ENCODE measurements around the gene FES. TPM values are rescaled to one million over a fixed set of nuclear protein-coding genes. Genes with fewer than 3 reads are reported as not detected.

Gene FES
- polyA plus RNA-seq, 2 of the 4 experiments (the other 2 are of a cell fraction), result 0.39 to 0.50 TPM

DNA sequence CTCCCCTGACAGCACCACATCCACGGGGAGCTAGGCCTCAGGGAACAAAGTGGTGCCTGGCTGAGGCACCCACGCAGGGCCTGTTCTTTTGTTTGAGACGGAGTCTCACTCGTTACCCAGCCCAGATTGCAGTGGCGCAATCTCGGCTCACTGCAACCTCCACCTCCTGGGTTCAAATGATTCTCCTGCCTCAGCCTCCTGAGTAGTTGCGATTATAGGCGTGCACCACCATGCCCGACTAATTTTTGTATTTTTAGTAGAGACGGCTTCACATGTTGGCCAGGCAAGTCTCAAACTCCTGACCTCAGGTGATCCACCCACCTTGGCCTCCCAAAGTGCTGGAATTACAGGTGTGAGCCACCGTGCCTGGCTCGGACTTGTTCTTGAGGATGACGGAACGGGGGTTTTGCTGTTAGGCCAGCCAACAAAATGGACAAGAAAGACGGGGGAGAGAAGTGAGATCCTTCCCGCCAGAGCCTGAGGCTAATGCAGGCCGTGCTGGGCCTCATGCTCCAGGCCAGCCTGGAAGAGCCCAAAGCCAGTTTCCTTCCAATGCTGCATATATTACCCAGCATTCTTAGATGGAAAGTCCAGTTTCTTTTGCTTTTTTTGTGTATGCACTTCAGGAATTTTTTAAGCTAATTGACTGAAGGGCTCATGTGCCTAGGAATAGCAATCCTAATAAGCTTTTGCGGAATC is 44.0 kb upstream of the FES start:
- Histone ChIP-seq H3K4me2 (no peak overlapping the region), H3K4me1 (peaks cover 17% of the 10 kb centered on the region), H3K9me3 (no peaks in the 10 kb centered on the region), H3K4me3 (no peak overlapping the region), H3K27ac (no peak overlapping the region)
- ChIA-PET CTCF (interaction anchor here (1.0 to 5.5 kb wide), 4 partner anchors 11 to 91 kb away, joined by 3 to 29 read pairs (median 6); partner anchors contain the start of gene FES), POLR2A (no interaction called here)
- ATAC-seq (no peak), DNase-seq (ENCODE audit: low read depth in 1 of 2, low spot score in 1 of 2) (no peak), FAIRE-seq (no peak)
- TF ChIP-seq KDM1A (IDR thresholded peaks at IDR 0.05; ENCODE audit: low read depth), result no peak
- no peak for TF ChIP-seq TFCP2L1 (CRISPR knock-in tag; IDR thresholded peaks at IDR 0.05)
- TF ChIP-seq RNF2 (IDR thresholded peaks at IDR 0.05; ENCODE audit: borderline replicate concordance, low read depth), result no peak
- TF ChIP-seq, protein P1, sequence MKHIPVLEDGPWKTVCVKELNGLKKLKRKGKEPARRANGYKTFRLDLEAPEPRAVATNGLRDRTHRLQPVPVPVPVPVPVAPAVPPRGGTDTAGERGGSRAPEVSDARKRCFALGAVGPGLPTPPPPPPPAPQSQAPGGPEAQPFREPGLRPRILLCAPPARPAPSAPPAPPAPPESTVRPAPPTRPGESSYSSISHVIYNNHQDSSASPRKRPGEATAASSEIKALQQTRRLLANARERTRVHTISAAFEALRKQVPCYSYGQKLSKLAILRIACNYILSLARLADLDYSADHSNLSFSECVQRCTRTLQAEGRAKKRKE (CRISPR knock-in tag; IDR thresholded peaks at IDR 0.05; ENCODE audit: low read depth), result no peak
- TF ChIP-seq RAD21 (conservative IDR thresholded peaks at IDR 0.05 in 1 of 2, IDR thresholded peaks at IDR 0.05 in 1 of 2), result no peak
- TF ChIP-seq MAFK (IDR thresholded peaks at IDR 0.05; ENCODE audit: partially characterized antibody), result no peak
- TF ChIP-seq, protein P2, sequence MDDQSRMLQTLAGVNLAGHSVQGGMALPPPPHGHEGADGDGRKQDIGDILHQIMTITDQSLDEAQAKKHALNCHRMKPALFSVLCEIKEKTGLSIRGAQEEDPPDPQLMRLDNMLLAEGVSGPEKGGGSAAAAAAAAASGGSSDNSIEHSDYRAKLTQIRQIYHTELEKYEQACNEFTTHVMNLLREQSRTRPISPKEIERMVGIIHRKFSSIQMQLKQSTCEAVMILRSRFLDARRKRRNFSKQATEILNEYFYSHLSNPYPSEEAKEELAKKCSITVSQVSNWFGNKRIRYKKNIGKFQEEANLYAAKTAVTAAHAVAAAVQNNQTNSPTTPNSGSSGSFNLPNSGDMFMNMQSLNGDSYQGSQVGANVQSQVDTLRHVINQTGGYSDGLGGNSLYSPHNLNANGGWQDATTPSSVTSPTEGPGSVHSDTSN (IDR thresholded peaks at IDR 0.05), result no peak
- WGBS (ENCODE audit: missing lambda C conversion rate), result 94% methylated on average over 18 of the region's 18 CpGs

DNA sequence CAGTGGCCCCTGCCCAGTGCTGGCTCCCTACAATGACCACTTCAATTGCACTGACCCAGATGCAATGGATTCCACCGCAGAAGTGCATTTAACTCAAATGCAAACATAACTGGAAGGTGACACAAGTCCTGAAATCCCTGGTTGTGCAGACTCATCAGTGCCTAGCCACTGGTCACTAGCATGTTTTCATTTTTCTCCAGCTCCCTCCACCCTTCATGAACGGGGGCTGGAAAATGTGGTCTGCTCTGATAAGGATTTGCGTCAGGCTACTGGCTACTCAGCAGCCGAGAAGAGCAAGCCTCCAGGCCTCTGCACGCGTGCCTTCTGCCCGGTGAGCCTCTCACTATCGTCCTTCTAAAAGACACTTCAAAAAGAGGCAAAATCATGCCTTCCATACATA is 43.4 kb upstream of the FES start:
- Histone ChIP-seq H3K4me1 (peaks cover 21% of the 10 kb centered on the region), H3K4me2 (no peak overlapping the region), H3K9me3 (no peaks in the 10 kb centered on the region), H3K27ac (no peak overlapping the region), H3K4me3 (no peak overlapping the region)
- 91% methylated on average over 8 of the region's 8 CpGs for WGBS (ENCODE audit: missing lambda C conversion rate)
- ChIA-PET POLR2A (no interaction called here), CTCF (interaction anchor here (1.0 to 5.5 kb wide), 3 partner anchors 11 to 44 kb away, joined by 3 to 29 read pairs (median 8); partner anchors contain the start of gene FES)
- ATAC-seq, result no peak
- no peak for DNase-seq (ENCODE audit: low read depth in 1 of 2, low spot score in 1 of 2)
- FAIRE-seq, result no peak
- TF ChIP-seq CHD4 (IDR thresholded peaks at IDR 0.05; ENCODE audit: borderline replicate concordance) (no peak), BHLHE40 (IDR thresholded peaks at IDR 0.05; ENCODE audit: low read depth, low read length) (no peak), SREBF2 (IDR thresholded peaks at IDR 0.05) (no peak), FOSL2 (IDR thresholded peaks at IDR 0.05) (no peak), FOSL2 (CRISPR knock-in tag; IDR thresholded peaks at IDR 0.05) (no peak), EHMT2 (IDR thresholded peaks at IDR 0.05; ENCODE audit: low read depth) (no peak), ZC3H11A (IDR thresholded peaks at IDR 0.05) (no peak), GATA3 (IDR thresholded peaks at IDR 0.05; ENCODE audit: borderline replicate concordance) (no peak), FOXS1 (CRISPR knock-in tag; IDR thresholded peaks at IDR 0.05) (no peak), POLR2A (IDR thresholded peaks at IDR 0.05; ENCODE audit: low read length) (no peak), MAZ (IDR thresholded peaks at IDR 0.05; ENCODE audit: borderline replicate concordance, low read depth, low read length) (no peak), CBX8 (IDR thresholded peaks at IDR 0.05) (no peak), POLR2AphosphoS2 (conservative IDR thresholded peaks at IDR 0.05; ENCODE audit: low read length) (no peak), HDAC2 (IDR thresholded peaks at IDR 0.05) (no peak)
- TF ChIP-seq, protein P3, sequence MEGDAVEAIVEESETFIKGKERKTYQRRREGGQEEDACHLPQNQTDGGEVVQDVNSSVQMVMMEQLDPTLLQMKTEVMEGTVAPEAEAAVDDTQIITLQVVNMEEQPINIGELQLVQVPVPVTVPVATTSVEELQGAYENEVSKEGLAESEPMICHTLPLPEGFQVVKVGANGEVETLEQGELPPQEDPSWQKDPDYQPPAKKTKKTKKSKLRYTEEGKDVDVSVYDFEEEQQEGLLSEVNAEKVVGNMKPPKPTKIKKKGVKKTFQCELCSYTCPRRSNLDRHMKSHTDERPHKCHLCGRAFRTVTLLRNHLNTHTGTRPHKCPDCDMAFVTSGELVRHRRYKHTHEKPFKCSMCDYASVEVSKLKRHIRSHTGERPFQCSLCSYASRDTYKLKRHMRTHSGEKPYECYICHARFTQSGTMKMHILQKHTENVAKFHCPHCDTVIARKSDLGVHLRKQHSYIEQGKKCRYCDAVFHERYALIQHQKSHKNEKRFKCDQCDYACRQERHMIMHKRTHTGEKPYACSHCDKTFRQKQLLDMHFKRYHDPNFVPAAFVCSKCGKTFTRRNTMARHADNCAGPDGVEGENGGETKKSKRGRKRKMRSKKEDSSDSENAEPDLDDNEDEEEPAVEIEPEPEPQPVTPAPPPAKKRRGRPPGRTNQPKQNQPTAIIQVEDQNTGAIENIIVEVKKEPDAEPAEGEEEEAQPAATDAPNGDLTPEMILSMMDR (IDR thresholded peaks at IDR 0.05), result no peak
- TF ChIP-seq, protein P4, sequence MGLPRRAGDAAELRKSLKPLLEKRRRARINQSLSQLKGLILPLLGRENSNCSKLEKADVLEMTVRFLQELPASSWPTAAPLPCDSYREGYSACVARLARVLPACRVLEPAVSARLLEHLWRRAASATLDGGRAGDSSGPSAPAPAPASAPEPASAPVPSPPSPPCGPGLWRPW (IDR thresholded peaks at IDR 0.05), result no peak
- TF ChIP-seq, protein P2 (IDR thresholded peaks at IDR 0.05), result no peak
